ENCODE results near the gene MIGA2. TPM values are rescaled to one million over a fixed set of nuclear protein-coding genes. Genes with fewer than 3 reads are reported as not detected.
"Not testable (repeated sequence)": the region's sequence is repeated elsewhere in the genome, so short reads cannot be mapped to it uniquely, and the experiment has no call there.

The MIGA2 gene, protein sequence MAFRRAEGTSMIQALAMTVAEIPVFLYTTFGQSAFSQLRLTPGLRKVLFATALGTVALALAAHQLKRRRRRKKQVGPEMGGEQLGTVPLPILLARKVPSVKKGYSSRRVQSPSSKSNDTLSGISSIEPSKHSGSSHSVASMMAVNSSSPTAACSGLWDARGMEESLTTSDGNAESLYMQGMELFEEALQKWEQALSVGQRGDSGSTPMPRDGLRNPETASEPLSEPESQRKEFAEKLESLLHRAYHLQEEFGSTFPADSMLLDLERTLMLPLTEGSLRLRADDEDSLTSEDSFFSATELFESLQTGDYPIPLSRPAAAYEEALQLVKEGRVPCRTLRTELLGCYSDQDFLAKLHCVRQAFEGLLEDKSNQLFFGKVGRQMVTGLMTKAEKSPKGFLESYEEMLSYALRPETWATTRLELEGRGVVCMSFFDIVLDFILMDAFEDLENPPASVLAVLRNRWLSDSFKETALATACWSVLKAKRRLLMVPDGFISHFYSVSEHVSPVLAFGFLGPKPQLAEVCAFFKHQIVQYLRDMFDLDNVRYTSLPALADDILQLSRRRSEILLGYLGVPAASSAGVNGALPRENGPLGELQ
- total RNA-seq (10 to 100 TPM; 30.3 to 40.7 (median 36.2) TPM), polyA plus RNA-seq (35.8 TPM)
- long read RNA-seq, donor 1, partial matches to known transcripts, result 54 of 207 reads
- long read RNA-seq, donor 1, other reads (novel, unspliced or antisense), result 150 of 207 reads
- long read RNA-seq, donor 2, partial matches to known transcripts, result 32 of 127 reads
- long read RNA-seq, donor 2, other reads (novel, unspliced or antisense), result 93 of 127 reads
- long read RNA-seq, donor 3, partial matches to known transcripts, result 39 of 287 reads
- long read RNA-seq, donor 3, other reads (novel, unspliced or antisense), result 246 of 287 reads
- long read RNA-seq, donor 4, partial matches to known transcripts, result 31 of 75 reads
- long read RNA-seq, donor 4, other reads (novel, unspliced or antisense), result 44 of 75 reads

DNA sequence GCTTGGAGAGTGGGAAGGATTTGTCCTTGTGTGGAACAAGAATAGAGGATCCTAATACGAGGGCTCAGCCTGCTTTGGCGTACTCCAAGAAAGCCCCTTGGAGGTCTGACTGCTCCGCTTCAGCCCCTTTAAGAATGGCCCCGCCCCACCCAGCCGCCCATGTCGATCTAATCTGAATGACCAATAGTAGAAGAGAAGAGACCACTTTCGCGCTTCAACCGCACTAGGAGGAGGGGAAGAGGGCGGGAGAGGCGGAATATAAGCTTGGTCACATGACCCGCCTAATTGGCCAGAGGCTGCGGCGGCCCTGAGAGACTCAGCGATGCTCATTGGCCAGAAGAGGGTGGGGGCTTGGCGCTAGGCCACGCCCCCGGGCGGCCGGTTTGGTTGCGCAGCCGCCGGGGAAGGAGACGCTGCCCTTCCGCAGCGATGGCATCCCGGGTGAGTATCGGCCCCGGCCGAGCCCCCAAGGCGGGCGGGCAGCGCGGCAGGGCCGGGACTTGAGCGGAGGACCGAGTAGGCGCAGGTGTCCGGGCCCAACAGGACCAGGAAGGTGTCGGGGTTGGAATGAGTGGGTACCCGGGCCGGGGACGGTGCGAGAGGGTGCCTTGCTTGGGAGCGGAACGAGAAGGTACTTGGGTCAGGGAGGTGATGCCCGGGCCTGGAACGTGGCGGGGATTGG lies at the start of gene MIGA2:
MIGA2 (plus strand) TSS at position 386 of the 682 bp plus-strand sequence. CDS start 3,969 bp downstream, outside the sequence.
- Histone ChIP-seq H3K27ac (ENCODE audit: low read length) (peak within 1 kb of the TSS; percentile 82), H3K4me3 (ENCODE audit: low read length) (peak within 1 kb of the TSS; percentile 77), H3K9me3 (ENCODE audit: control insufficient read depth, low read length) (no peaks in the 10 kb centered on the region), H3K27me3 (ENCODE audit: control insufficient read depth, insufficient read depth) (no peaks in the 10 kb centered on the region), H3K4me1 (ENCODE audit: control insufficient read depth, insufficient read depth, low read length) (peaks cover 11% of the 10 kb centered on the region)
- under 1% methylated on average over 49 of the region's 49 CpGs for WGBS
- intact Hi-C loops (cut with DNase I), result no loop called here
- DNase-seq (peak; percentile 98 to 99 (median 98)), ATAC-seq (peak; percentile 97 to 98)

DNA sequence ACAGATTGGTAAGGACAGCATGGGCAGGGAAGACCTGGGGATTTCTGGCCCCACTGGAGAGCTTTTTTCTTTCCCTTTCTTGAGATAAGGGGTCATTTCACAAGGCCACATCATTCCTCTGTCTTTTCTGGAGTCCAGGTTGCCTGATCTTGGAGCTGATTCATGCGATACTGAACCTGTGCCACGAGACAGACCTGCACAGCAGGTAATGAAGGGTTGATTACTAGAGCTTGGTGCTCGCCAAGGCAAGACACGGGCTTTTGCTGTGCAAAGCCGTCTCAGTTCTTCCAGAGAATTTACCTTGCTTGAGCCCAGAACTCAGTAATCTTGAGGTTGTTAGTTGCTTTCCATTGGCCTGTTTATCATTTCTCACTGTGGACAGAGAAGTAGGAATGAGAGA lies 49.8 kb upstream of the MIGA2 start:
- DNase-seq (no peak), ATAC-seq (no peak)
- Histone ChIP-seq H3K27me3 (ENCODE audit: control insufficient read depth, insufficient read depth) (no peaks in the 10 kb centered on the region), H3K4me3 (ENCODE audit: low read length) (no peak overlapping the region), H3K27ac (ENCODE audit: low read length) (no peak overlapping the region), H3K9me3 (ENCODE audit: control insufficient read depth, low read length) (no peaks in the 10 kb centered on the region), H3K4me1 (ENCODE audit: control insufficient read depth, insufficient read depth, low read length) (no peaks in the 10 kb centered on the region)
- WGBS, result 93% methylated on average over 5 of the region's 5 CpGs
- intact Hi-C loops (cut with DNase I), result no loop called here

DNA sequence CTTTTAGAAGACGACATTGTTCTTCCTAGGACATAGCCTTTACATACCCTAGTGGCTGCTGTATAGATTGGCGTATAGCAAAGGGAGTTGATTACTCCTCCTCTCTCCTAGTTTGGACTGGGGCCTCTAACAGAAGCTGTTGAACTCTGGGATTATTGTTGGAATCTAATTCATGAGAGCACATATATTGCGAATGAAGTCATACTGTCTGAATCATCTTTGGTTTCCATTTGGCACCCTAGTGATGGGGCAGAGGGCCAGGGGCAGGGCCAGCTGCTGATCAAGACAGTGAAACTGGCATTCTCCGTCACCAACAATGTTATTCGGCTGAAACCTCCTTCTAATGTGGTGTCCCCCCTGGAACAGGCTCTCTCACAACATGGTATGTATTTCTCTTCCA lies 48.6 kb upstream of the MIGA2 start:
- Histone ChIP-seq H3K27me3 (ENCODE audit: control insufficient read depth, insufficient read depth) (no peaks in the 10 kb centered on the region), H3K27ac (ENCODE audit: low read length) (no peak overlapping the region), H3K4me3 (ENCODE audit: low read length) (no peak overlapping the region), H3K4me1 (ENCODE audit: control insufficient read depth, insufficient read depth, low read length) (no peaks in the 10 kb centered on the region), H3K9me3 (ENCODE audit: control insufficient read depth, low read length) (no peaks in the 10 kb centered on the region)
- WGBS, result 79% methylated on average over 5 of the region's 5 CpGs
- ATAC-seq (no peak), DNase-seq (no peak)
- intact Hi-C loops (cut with DNase I), result no loop called here

DNA sequence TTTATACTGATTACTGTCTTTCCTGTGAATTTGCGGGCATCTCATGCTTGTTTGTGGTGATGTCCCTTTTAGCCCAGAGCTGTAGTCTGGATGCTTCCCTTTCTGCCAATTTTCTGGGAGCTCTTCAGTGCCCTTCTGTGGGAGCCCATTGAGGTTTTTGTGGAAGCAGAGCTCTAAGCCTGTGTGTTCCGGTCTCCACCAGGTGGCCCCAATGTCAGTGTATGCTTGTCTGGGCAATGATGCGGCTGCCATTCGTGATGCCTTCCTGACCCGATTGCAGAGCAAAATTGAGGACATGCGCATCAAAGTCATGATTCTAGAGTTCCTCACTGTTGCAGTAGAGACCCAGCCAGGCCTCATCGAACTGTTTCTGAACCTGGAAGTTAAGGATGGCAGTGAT lies 43.4 kb upstream of the MIGA2 start:
- ATAC-seq, result peak in 1 of 2 donors; percentile 51
- intact Hi-C loops (cut with DNase I), result no loop called here
- no peaks in the 10 kb centered on the region for H3K27me3 ChIP-seq (ENCODE audit: control insufficient read depth, insufficient read depth)
- no peak overlapping the region for H3K27ac ChIP-seq (ENCODE audit: low read length)
- DNase-seq, result no peak
- WGBS, result 72% methylated on average over 7 of the region's 7 CpGs
- H3K4me1 ChIP-seq (ENCODE audit: control insufficient read depth, insufficient read depth, low read length), result no peaks in the 10 kb centered on the region
- no peaks in the 10 kb centered on the region for H3K9me3 ChIP-seq (ENCODE audit: control insufficient read depth, low read length)
- no peak overlapping the region for H3K4me3 ChIP-seq (ENCODE audit: low read length)

DNA sequence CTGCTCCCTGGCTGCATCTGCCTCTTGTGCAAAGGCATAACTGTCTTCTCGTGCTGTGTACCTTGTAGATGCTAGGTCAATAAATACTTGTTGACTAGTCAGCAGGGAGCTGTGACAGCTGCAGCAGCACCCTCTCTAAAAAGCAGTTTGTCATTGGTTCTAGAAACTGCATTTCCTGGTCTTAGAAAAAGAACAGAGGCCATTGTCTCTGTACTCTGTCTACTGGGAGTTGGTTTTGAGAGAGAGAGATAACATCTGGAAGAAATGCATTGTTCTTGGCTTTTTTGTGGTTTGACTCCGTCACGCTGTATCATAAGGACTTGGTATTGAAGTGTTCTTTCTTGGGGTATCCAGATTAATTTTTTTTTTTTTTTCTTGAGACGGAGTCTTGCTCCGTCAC lies 40.6 kb upstream of the MIGA2 start:
- no peaks in the 10 kb centered on the region for H3K27me3 ChIP-seq (ENCODE audit: control insufficient read depth, insufficient read depth)
- ATAC-seq (no peak), DNase-seq (no peak)
- H3K4me1 ChIP-seq (ENCODE audit: control insufficient read depth, insufficient read depth, low read length), result no peaks in the 10 kb centered on the region
- WGBS, result 65% methylated on average over 5 of the region's 5 CpGs
- H3K9me3 ChIP-seq (ENCODE audit: control insufficient read depth, low read length), result no peaks in the 10 kb centered on the region
- peak overlapping the region; percentile 42 for H3K27ac ChIP-seq (ENCODE audit: low read length)
- no peak overlapping the region for H3K4me3 ChIP-seq (ENCODE audit: low read length)
- intact Hi-C loops (cut with DNase I), result no loop called here

DNA sequence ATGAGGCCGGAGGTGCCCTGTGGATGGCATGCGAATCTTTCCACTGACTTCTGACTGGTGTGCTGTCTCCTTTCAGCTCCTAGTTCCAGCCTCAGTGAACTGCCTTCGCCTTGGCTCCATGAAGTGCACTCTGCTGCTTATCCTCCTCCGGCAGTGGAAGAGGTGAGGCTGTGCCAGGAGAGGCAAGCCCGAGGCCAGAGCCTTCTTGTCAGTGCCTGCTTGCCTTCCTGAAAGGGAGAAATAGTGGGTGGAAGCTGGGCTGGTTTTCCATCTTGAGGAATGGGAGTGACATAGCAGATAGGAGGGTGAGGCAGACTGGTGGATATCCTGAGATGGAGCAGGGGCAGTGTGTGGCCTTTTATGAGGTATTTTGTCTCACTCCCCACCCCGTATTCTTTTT lies 38.0 kb upstream of the MIGA2 start:
- Histone ChIP-seq H3K9me3 (ENCODE audit: control insufficient read depth, low read length) (no peaks in the 10 kb centered on the region), H3K4me1 (ENCODE audit: control insufficient read depth, insufficient read depth, low read length) (no peaks in the 10 kb centered on the region), H3K27ac (ENCODE audit: low read length) (no peak overlapping the region), H3K27me3 (ENCODE audit: control insufficient read depth, insufficient read depth) (no peaks in the 10 kb centered on the region), H3K4me3 (ENCODE audit: low read length) (no peak overlapping the region)
- DNase-seq, result no peak
- intact Hi-C loops (cut with DNase I), result no loop called here
- 91% methylated on average over 6 of the region's 6 CpGs for WGBS
- ATAC-seq, result no peak

DNA sequence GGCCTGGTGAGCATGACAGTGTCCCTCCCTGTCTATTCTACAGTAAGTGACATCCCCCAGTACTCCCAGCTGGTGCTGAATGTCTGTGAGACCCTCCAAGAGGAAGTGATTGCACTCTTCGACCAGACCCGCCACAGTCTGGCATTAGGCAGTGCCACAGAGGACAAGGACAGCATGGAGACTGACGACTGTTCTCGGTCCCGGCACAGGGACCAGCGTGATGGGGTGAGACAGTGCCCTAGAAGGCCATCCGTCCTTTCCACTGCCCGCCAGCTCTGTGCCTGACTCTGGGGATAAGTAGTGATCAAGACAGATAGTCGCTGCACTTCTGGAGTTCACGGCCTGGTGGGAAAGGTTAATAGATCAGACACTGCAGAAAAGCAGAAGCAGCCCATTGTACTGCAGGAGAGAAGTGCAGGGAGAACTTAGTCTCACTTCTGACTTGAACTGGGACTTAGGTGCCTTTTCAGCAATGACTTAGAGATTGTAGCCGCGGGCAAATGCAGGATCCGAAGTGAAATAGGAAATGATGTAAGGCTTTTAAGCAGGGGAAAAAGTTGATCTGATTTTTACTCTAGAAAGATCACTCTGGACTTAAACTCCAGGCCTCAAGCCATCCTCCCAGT lies 36.7 kb upstream of the MIGA2 start:
- Histone ChIP-seq H3K27me3 (ENCODE audit: control insufficient read depth, insufficient read depth) (no peaks in the 10 kb centered on the region), H3K4me3 (ENCODE audit: low read length) (no peak overlapping the region), H3K9me3 (ENCODE audit: control insufficient read depth, low read length) (no peaks in the 10 kb centered on the region), H3K4me1 (ENCODE audit: control insufficient read depth, insufficient read depth, low read length) (no peaks in the 10 kb centered on the region), H3K27ac (ENCODE audit: low read length) (no peak overlapping the region)
- intact Hi-C loops (cut with DNase I), result no loop called here
- 80% methylated on average over 13 of the region's 13 CpGs for WGBS
- ATAC-seq (no peak), DNase-seq (no peak)

DNA sequence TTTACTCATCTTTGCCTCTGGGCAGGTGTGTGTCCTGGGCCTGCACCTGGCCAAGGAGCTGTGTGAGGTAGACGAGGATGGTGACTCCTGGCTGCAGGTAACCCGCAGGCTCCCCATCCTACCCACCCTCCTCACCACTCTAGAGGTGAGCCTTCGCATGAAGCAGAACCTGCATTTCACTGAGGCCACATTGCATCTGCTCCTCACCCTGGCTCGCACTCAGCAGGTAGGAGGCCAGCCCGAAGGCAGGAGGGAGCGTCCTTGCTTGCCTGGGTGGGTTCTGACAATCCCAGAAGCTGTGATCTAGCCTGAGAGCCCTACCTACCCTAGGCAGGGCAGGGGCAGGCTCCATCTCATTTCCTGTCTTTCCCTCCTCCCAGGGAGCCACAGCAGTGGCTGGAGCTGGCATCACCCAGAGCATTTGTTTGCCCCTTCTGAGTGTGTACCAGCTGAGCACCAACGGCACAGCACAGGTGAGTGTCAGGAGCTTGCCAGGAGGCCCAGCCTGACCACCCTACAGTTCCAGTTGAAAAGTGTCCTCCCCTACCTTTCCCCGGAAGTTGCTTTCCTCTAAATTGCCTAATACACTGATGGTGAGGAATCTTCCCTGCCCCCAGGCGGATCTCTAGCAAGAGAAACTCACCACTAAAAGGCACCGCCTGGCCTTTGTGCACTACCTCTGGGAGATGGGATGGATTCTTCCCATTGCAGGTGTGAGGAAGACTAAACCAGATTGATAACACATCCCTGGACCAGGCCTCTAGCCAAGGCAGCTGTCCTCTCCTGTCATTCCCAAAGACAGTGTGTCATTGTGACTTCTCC lies 34.7 kb upstream of the MIGA2 start:
- DNase-seq, result no peak
- WGBS, result 96% methylated on average over 10 of the region's 10 CpGs
- no peaks in the 10 kb centered on the region for H3K4me1 ChIP-seq (ENCODE audit: control insufficient read depth, insufficient read depth, low read length)
- H3K27me3 ChIP-seq (ENCODE audit: control insufficient read depth, insufficient read depth), result no peaks in the 10 kb centered on the region
- ATAC-seq, result no peak
- H3K9me3 ChIP-seq (ENCODE audit: control insufficient read depth, low read length), result no peaks in the 10 kb centered on the region
- no peak overlapping the region for H3K27ac ChIP-seq (ENCODE audit: low read length)
- intact Hi-C loops (cut with DNase I), result no loop called here
- no peak overlapping the region for H3K4me3 ChIP-seq (ENCODE audit: low read length)

DNA sequence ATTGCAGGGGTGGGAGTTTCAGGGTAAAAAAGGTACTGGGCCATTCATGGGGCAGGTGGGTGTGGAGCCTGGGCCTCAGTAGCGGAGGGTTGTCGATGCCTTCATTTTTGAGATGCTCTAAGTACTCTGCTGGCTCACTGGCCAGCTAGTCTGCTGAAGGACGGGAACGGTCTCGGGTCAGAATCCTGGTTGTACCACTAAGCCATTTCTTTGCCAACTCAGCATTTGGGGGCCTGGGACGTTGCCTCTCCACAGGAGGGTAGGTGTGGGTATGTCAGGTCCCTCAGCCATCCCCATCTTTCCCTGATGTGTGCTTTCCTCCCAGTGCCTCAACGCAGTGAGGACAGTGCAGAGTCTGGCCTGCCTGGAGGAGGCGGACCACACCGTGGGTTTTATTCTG lies 33.4 kb upstream of the MIGA2 start:
- intact Hi-C loops (cut with DNase I), result no loop called here

DNA sequence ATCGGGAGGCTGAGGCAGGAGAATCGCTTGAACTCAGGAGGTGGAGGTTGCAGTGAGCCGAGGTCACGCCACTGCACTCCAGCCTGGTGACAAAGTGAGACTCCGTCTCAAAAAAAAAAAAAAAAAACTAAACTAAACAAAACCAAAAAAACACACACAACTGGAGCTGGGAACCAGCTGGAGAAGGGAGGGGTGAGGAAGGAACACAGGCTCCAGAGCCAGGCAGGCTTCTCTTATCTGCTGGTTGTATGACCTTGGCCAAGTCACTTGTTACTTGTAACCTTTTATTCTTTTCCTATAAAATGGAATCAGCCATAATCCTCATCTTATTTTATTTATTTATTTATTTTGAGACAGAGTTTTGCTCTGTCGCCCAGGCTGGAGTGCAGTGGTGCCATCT lies 32.3 kb upstream of the MIGA2 start:
- H3K4me3 ChIP-seq (ENCODE audit: low read length); ATAC-seq; H3K27me3 ChIP-seq (ENCODE audit: control insufficient read depth, insufficient read depth); H3K27ac ChIP-seq (ENCODE audit: low read length); intact Hi-C loops (cut with DNase I); DNase-seq; H3K9me3 ChIP-seq (ENCODE audit: control insufficient read depth, low read length); H3K4me1 ChIP-seq (ENCODE audit: control insufficient read depth, insufficient read depth, low read length): not testable (repeated sequence)
- 93% methylated on average over 6 of the region's 6 CpGs for WGBS

More for the DNA sequence above, 33.4 kb upstream of the MIGA2 start:
- Histone ChIP-seq H3K4me1 (ENCODE audit: control insufficient read depth, insufficient read depth, low read length) (no peaks in the 10 kb centered on the region), H3K27me3 (ENCODE audit: control insufficient read depth, insufficient read depth) (no peaks in the 10 kb centered on the region), H3K27ac (ENCODE audit: low read length) (no peak overlapping the region), H3K9me3 (ENCODE audit: control insufficient read depth, low read length) (no peaks in the 10 kb centered on the region), H3K4me3 (ENCODE audit: low read length) (no peak overlapping the region)
- 96% methylated on average over 9 of the region's 9 CpGs for WGBS
- DNase-seq, result no peak
- ATAC-seq, result no peak

All from right cardiac atrium (tissue), 5 donors.